ENCODE measurements around the gene CACFD1.

The CACFD1 gene

DNA sequence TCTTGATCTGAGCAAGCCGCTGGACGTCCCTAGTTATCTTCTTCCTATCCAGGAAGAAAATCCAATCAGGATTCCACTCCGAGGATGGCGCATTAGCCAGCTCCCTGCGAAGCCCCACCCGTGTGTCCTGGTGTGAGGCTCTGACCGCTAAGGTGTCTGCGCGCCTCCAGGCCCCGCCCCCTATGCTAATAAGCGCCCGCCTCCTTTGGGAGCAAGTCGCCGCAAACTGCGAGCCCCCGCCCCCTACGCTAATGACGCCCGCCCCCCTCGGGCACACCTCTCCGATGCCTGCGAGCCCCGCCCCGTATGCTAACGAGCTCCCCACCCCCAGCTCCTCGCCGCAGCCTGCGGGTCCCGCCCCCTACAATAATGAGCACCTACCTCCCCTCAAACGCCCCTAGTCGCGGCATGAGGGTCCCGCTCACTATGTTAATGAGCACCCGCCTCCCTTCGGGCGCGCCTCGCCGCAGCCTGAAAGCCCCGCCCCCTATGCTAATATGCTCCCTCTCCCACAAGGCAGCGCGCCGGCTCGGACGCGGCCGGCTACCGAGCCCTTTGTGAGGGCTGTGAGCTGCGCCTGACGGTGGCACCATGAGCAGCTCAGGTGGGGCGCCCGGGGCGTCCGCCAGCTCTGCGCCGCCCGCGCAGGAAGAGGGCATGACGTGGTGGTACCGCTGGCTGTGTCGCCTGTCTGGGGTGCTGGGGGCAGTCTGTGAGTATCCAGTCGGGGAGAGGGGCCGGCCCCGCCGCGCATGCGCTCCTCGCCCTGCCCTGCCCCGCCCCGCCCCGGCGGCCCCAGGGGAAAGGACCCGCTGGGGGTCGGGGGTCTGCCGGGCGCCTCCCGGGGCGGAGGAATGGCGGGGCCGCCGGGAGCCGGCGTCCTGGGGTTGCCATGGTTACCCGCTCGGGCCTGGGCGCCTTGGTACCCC is at the start of gene CACFD1:
Gene CACFD1, plus strand, starts transcription at position 503 of the 929 bp plus-strand sequence. Its CDS starts 89 bp downstream, at position 592.
- no peak for FAIRE-seq

DNA sequence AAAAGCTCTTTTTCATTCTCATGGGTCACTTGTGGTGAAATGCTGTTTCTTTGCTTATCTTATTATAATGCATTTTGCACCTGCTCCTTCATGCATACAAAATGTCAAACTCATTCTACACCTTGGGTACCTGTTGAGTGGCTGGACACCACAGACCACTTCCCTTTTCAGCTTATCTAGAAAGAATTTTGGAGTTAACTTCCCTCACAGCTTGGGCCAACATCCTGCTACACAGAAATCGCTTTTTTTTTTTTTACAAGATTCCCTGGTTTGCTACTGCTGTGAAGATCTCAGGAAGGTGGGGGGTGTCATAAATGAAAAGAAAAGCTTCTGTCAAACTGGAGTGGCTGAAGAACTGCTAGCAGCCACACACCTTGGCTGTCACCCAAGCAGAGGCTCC is 44.6 kb upstream of the CACFD1 start:
- no peak for FAIRE-seq

DNA sequence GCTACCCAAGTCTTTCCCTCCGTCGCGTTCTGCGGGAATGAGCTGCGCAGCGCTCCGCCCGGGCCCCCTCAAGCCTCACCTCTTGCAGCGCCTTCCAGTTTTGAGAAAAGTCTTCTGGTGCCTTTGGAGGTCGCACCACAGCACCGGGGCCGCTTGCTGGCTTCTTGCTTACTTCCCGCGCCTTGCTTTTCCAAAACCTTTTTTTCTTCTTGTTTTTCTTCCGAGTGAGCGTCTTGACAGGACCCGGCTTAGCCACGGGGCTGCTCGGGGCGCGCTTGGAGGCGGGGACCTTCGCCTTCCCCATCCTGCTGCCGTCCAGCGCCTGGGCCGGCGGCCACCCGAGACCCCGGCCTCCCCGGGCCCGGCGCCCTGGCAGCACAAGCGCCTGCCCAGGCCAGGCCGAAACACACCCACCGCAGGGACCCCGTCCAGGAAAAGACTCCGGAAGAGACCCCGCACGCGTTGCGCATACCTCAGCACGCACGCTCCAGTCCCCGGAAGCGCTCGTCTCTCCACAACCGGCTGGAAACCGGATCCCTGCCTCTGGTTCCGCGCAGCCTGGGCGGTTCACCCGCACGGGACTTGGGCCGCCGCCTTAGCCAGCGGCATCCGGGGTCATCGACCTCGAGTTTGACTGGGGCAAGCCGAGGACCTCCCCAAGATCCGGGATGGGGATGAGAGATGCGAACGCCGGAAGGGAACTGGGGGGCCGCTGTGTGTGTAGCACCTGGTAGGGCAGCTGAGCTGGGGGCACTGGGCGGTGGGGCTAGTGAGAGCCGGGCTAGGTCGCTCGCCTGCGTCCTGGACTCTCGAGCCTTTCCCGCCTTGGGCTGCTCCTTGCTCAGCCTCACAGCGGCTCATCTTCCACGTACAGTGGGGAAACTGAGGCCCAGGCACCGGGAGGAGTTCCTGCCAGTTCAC is 42.0 kb upstream of the CACFD1 start, which contains the start of gene REXO4:
Gene REXO4, minus strand, starts transcription at position 470 of the 921 bp plus-strand sequence. Its CDS starts 166 bp downstream, at position 304.
- FAIRE-seq = no peak

DNA sequence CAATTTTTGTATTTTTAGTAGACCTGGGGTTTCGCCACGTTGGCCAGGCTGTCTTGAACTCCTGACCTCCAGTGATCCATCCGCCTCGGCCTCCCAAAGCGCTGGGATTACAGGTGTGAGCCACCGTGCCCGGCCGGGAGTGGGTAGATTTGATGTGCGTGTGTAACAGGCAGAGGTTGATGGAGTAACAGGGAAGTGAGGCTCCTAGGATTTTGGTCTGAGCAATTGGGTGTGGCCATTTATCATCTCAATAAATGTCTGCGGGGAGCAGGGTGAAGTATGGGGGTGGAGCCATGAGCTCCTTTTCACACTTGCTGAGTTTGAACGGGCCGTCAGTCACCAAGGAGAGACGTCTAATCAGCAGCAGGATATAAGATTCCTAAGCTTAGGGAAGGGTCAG is 40.8 kb upstream of the CACFD1 start:
- no peak for FAIRE-seq

DNA sequence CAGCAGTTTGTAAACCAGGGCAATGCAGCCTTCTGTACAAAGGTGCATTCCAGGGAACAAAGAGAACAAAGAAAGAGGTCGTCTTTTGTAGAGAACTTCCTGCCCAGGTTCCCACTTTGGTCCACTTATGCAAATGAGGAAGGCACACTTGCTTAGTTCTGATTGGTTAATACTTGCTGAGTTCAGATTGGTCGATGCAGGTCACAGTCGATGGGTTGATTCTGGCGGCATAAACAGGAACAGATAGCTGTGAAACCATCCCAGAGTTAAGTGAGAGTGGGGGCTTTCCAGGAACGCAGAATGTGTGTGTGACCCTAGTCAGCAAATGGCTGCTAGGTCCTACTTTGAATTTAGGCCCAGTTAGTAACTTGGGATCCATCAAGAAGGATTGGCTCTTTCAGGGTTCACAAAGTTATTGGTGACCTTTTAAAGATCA is 39.4 kb upstream of the CACFD1 start:
- no peak for FAIRE-seq

DNA sequence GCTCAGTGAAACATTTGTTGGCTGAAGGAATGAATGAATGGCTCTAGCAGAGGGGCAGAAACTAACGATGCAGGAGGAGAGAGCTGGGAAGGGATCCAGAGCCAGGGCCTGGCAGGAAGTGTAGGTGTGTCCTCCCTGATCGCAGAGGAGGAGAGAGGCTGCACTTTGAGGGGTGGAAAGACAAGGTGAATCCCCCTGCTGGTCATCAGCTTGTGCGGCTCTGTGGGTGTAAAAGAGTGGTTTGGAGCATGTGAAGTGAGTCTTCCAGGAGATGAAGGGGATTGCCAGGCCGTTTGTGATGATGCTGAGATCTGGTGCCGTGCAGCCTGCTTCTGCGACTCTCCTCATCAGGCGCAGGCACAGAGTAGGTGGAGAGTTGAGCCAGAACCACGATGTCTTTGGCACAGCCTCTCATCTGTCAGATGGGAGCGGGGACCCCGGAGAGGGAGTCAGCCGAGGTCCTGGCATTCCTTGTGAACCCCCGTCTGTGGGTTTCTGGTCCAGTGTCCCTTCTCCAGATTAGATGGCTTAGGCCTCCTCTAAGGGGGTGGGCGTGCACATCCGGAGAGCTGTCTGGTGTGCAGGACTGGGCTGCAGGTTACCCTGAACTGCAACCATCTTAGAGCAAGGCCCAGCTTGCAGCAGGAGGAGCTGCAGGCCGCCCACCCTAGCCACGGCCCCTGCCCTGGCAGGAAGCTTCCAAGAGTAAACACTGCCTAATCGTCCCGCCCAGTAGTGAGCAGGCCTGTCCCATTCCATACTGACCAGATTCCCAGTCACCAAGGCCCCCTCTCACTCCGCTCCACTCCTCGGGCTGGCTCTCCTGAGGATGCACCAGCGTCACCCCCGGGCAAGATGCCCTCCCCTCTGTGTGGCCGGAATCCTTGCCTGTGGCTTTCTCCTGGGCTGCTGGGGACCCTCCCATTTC is 37.9 kb upstream of the CACFD1 start, which contains the start of gene ADAMTS13:
Gene ADAMTS13, plus strand, starts transcription at position 753 of the 928 bp plus-strand sequence. Its CDS starts 77 bp downstream, at position 830.
- no peak for FAIRE-seq

DNA sequence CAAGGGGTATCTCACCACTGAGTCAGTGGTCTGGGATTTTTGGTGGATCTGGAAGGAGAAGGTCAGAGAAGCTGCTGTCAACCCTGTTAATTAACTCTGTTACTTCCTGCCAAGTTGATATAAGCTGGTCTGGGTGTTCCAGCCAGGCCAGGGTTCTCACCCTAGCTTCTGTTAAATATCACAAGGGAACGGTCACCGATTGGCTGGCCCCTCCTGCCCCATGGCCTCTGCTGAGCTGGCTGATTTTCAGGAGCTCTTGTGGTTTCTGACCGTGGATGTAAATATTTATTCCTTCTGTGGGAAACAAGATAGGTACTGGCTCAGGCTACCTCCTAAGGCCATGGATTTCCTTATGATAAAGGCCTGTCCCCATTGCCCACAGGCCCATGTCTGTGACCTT is 36.6 kb upstream of the CACFD1 start:
- no peak for FAIRE-seq

DNA sequence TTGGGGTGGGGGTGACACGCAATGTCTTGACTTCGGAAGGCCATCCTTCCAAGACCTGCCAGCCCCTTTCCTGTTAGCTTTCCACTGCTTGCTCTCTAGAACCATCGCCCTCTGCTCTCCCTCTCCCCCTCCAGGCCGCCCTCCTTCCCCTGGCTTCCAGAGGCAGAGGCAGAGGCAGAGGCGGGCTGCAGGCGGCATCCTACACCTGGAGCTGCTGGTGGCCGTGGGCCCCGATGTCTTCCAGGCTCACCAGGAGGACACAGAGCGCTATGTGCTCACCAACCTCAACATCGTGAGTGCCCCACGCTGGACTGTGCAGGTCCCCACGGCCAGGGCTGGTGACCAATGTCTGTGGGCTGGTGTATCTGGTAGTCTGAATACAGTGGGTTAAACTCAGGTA is 35.6 kb upstream of the CACFD1 start:
- no peak for FAIRE-seq

DNA sequence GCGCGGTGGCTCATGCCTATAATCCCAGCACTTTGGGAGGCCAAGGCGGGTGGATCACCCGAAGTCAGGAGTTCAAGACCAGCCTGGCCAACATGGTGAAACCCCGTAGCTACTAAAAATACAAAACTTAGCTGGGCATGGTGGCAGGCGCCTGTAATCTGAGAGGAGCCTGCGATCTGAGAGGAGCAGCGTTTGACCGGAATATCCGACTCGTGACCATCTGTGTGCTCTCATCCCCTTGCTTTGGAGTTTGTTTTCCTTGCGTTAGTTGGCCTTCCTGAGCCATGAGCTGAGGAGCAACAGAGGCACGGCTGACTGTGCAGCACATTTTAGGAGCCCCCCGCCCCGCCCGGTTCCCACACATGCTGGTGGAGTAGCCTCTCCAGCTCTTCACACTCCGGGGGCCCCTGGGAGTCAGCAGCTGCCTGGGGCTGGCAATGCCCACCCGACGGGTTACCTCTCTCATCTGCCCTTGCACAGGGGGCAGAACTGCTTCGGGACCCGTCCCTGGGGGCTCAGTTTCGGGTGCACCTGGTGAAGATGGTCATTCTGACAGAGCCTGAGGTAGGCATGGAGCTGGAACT is 34.6 kb upstream of the CACFD1 start:
- FAIRE-seq = no peak

DNA sequence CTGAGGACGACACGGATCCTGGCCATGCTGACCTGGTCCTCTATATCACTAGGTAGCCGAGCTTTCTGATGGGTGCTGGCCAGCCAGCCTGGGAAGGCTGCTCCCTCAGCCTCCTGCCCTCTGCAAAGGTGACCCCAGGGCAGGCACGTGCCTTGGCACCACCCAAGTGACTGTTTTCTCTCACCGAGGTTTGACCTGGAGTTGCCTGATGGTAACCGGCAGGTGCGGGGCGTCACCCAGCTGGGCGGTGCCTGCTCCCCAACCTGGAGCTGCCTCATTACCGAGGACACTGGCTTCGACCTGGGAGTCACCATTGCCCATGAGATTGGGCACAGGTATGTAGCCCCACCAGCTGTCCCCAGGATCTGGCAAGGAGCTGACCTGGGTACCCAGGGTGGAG is 33.8 kb upstream of the CACFD1 start:
- no peak for FAIRE-seq

DNA sequence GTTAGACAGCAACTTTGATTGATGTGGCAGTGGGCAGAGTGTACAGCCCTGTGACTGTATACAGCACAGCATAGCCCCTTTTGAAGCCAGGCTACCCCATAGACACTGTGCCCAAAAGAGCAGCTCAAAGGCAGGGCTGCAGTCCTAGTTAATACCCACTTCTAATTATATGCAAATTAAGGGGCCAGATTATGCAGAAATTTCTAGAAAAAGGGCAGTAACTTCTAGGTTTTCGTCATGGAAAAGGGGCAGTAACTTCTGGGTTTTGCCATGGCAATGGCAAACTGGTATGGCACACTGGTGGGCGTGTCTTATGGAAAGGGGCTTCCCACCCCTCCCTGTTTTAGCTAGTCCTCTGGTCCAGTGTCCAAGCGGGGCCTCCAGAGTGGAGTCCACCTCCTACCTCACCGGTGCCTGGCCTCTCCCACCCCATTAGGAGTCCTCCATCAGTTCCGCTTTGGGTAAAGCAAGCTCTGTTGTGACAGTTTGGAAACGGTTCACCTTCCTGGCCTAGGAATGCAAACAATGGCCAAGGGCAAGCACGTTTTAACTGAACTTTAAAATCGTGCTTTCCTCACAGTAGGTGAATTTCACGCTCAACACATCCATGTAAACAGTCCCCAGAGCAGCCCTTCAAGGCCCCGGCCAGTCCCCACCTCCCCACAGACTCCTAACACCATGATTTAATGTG is 32.0 kb upstream of the CACFD1 start:
- no peak for FAIRE-seq

DNA sequence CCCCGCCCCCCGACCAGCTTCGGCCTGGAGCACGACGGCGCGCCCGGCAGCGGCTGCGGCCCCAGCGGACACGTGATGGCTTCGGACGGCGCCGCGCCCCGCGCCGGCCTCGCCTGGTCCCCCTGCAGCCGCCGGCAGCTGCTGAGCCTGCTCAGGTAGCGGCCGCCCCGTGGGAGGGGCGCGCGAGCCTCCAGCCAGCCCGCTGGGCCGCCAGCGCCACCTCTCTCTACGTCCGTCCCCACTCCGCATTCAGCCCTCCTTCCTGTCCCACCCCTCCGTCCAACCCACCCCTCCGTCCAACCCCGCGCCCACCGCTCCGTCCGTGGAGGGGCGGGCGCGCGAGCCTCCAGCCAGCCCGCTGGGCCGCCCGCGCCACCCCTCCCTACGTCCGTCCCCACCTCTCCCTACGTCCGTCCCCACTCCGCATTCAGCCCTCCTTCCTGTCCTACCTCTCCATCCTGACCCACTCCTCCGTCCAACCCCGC is 31.1 kb upstream of the CACFD1 start:
- FAIRE-seq = no peak

DNA sequence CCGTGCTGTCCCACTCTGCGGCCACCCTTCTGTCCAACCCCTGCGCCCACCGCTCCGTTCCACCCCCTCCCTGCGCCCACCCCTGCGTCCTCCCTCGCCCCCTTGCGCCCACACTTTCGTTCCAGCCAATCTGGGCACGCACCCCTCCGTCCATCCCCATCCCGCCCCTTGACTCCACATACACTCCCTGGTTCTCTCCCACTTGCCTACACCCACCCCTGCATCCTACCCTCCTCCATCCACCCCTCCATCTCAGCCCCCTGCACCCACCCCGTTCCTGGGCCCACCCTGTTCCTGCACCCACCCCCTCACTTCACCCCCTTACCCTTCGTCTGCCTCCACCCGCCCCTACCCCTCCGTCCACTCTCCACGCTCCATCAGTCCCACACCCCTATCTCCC is 30.6 kb upstream of the CACFD1 start:
- FAIRE-seq = no peak

DNA sequence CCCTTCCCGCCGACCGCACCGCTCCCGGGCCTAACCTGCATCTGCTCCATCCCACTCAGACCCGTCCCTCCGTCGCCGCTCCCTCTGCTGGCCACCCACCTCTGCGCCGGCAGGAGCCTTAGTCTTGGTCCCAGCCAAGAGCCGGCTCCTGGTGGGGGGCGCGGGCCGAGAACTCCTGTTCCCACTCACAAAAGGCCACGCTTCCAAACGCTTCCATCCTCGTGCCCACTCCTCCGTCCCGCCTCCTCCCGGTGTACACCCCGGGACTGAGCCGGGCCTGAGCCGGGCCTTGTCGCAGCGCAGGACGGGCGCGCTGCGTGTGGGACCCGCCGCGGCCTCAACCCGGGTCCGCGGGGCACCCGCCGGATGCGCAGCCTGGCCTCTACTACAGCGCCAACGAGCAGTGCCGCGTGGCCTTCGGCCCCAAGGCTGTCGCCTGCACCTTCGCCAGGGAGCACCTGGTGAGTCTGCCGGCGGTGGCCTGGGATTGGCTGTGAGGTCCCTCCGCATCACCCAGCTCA is 30.1 kb upstream of the CACFD1 start:
- no peak for FAIRE-seq

DNA sequence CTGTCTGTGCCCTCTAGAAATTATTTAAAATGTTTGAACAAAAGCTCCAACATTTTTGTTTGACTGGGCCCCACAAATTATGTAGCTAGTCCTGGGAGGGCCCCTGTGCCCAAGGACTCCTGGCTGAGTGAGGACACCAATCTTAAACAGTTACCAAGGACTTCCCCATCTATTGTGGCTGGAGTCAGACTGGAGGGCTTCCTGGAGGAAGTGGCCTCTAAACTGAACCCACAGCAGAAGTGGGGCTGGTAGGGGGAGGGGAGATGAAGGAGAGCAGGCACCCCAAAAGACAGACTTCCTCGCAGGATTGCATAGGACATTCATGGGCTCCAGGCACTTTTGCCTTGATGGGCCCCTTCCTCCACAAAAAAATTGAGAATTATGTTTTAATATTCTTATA is 29.5 kb upstream of the CACFD1 start:
- FAIRE-seq = no peak

DNA sequence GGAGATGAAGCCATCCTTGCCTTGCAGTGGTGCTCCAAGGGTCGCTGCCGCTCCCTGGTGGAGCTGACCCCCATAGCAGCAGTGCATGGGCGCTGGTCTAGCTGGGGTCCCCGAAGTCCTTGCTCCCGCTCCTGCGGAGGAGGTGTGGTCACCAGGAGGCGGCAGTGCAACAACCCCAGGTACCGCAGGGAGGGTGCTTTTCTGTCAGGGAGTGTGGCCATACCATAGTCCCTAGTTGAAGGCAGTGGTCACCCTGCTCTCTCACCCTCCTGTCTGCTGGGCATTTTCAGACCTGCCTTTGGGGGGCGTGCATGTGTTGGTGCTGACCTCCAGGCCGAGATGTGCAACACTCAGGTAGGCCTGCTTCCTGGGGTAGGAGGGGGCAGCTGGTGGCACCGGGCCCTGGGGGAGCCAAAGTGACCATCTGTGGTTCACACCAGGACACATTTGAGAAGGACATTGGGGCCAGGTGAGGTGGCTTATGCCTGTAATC is 26.4 kb upstream of the CACFD1 start:
- FAIRE-seq = no peak

DNA sequence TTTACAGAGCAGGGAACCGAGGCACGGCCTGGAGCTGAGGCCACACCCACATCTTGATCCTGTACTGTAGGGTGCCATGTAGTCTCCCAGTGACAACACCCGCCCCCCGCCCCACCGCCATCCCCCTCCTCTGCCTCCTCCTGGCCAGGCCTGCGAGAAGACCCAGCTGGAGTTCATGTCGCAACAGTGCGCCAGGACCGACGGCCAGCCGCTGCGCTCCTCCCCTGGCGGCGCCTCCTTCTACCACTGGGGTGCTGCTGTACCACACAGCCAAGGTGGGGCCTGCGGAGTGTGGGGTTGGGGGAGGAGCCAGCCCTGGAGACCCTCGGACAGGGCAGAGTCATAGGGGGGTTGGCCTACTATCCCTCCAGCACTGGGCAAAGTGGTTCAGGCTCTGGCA is 23.1 kb upstream of the CACFD1 start:
- FAIRE-seq = no peak

DNA sequence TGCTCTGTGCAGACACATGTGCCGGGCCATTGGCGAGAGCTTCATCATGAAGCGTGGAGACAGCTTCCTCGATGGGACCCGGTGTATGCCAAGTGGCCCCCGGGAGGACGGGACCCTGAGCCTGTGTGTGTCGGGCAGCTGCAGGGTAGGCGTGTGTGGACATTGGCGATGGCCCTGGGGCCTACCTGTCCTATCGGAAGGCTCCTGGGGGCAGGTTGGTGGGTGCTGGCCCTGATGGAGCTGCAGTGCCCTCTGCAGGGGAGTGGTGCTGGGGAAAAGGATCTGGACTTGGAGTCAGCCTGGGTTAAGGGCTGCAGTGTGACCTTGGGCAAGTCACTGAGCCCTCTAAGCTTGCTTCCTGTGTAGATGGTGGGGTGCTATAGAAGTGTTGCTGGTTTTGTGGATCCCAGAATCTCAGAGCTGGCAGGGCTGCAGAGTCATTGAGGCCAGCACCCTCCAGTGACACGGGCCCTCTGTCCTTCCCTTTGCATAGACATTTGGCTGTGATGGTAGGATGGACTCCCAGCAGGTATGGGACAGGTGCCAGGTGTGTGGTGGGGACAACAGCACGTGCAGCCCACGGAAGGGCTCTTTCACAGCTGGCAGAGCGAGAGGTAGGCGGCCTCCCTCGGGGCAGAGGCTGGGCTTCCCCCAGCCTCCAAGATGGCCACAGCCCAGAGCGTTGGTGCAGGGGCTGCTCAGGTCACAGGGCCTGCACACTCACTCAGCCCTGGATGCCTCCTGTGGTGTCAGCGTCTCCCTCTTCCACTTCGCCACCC is 21.8 kb upstream of the CACFD1 start:
- no peak for FAIRE-seq

DNA sequence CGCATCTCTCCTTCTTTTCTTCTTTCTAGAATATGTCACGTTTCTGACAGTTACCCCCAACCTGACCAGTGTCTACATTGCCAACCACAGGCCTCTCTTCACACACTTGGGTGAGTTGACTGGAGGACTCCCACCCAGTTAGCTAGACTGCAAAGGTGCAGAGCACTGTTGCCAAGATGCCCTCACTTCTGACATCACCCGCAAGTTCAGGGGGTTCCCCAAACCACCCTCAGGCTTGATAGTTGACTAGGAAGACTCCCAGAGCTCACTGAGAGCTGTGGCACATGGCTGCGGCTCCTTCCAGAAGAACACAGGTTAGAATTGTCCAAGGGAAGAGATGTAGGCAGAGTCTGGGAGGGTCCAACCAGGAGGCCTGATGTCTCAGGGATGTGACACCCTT is 20.4 kb upstream of the CACFD1 start:
- no peak for FAIRE-seq

DNA sequence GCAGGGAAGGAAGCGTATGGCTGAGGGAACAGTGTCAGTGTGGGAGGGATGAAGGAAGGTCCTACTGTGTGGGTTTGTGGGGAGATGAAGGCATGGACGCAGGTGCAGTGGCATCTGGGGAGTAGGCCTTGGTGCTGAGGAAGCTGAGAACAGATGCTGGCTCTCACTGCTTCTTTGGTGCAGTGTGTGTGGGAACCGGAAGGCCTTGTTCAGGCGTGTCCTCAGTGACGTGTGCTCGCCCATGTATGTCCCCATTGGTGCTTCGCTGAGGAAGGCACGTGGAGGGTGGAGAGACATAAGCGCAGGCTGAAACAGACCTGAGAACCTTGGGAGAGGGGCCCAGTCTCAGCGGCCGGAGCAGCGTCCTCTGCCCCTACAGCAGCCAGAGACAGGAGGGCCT is 18.9 kb upstream of the CACFD1 start:
- no peak for FAIRE-seq
